ENCODE measurements around the gene SPAG16. TPM values are rescaled to one million over a fixed set of nuclear protein-coding genes. Genes with fewer than 3 reads are reported as not detected.

The SPAG16 gene
- total and polyA plus RNA-seq, 2 experiments from 2014 or later: 28.9 to 30.7 TPM

DNA sequence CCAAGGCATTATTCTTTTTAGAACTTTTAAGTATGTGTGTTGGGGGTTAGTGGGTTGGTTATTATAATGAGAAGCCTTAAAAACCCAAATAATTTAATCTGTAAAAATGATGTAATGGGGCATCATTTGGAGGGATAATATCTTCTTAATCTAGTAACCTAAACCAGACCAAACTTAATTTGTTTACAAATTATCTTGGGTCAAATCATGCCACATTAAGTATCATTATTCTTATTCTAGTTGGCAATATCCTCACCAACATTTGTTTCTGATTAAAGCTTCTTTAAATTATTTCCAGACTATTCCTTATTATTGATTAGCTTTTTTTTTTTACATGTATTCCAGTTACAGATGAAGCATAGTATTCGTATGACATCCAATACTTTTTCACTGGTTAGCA lies 1041.1 kb downstream of the SPAG16 start:
- Histone ChIP-seq H3K9me2 (ENCODE audit: insufficient read depth) (no peaks in the 10 kb centered on the region), H3K9ac (no peak overlapping the region), H3K27me3 (replicated peaks; ENCODE audit: insufficient read depth) (no peaks in the 10 kb centered on the region), H3K27ac (no peak overlapping the region), H3K9me3 (ENCODE audit: low read depth) (no peaks in the 10 kb centered on the region), H3K4me3 (no peak overlapping the region), H2AFZ (no peak overlapping the region), H4K20me1 (ENCODE audit: insufficient read depth) (no peaks in the 10 kb centered on the region), H3F3A (ENCODE audit: insufficient read depth) (no peaks in the 10 kb centered on the region), H3K36me3 (ENCODE audit: low read depth) (no peaks in the 10 kb centered on the region), H3K79me2 (ENCODE audit: insufficient read depth) (no peaks in the 10 kb centered on the region), H3K4me1 (ENCODE audit: insufficient read depth) (0 out of 2 replicates have a peak, but pooled peaks cover 9% of the 10 kb centered on the region), H3K4me2 (ENCODE audit: unreplicated experiment) (no peak overlapping the region)
- no peak for TF ChIP-seq EZH2 (IDR thresholded peaks at IDR 0.05; ENCODE audit: insufficient read depth, poor library complexity, severe bottlenecking)
- no peak for TF ChIP-seq EZH2phosphoT487 (IDR thresholded peaks at IDR 0.05; ENCODE audit: insufficient read depth, low read depth)
- DNase-seq: no peak
- in situ Hi-C loops (cut with MboI): no loop called here
- WGBS, 2 experiments (ENCODE audit: low coverage in 1 of 2, low lambda C conversion rate in 2 of 2, missing lambda C conversion rate in 2 of 2): 7 to 20% methylated on average over 1 of the region's 1 CpG

DNA sequence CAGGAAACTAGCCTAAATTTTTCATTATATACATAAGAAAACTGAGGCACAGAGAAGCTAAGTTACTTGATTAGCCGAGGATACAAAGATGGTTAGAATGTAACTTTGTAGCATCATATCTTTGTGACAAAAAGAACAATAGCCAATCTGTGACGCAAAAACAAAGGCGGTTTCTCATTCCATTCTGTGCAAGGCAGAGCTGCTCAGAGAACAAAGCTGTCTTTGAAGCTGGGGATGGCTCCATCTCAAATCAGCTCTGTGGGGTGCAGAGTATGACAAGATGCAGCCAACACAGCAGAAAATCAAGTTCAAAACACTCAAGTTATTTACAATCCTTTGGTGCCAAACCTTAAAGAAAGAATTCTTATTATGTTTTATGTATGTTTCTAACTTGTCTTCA lies 1044.7 kb downstream of the SPAG16 start:
- H3K36me3 ChIP-seq (ENCODE audit: low read depth): no peaks in the 10 kb centered on the region
- no peak overlapping the region for H3K9ac ChIP-seq
- H3K27me3 ChIP-seq (replicated peaks; ENCODE audit: insufficient read depth): no peaks in the 10 kb centered on the region
- no peaks in the 10 kb centered on the region for H3K9me2 ChIP-seq (ENCODE audit: insufficient read depth)
- in situ Hi-C loops (cut with MboI): no loop called here
- no peak overlapping the region for H3K4me2 ChIP-seq (ENCODE audit: unreplicated experiment)
- WGBS, 2 experiments (ENCODE audit: low coverage in 1 of 2, low lambda C conversion rate in 2 of 2, missing lambda C conversion rate in 2 of 2): 76 to 81% methylated on average over 3 of the region's 3 CpGs
- no peaks in the 10 kb centered on the region for H4K20me1 ChIP-seq (ENCODE audit: insufficient read depth)
- H3K79me2 ChIP-seq (ENCODE audit: insufficient read depth): no peaks in the 10 kb centered on the region
- TF ChIP-seq EZH2 (IDR thresholded peaks at IDR 0.05; ENCODE audit: insufficient read depth, poor library complexity, severe bottlenecking) (no peak), EZH2phosphoT487 (IDR thresholded peaks at IDR 0.05; ENCODE audit: insufficient read depth, low read depth) (no peak)
- H3K27ac ChIP-seq: no peak overlapping the region
- no peak overlapping the region for H2AFZ ChIP-seq
- H3F3A ChIP-seq (ENCODE audit: insufficient read depth): no peaks in the 10 kb centered on the region
- no peak for DNase-seq
- H3K4me3 ChIP-seq: no peak overlapping the region
- H3K4me1 ChIP-seq (ENCODE audit: insufficient read depth): no peaks in the 10 kb centered on the region
- H3K9me3 ChIP-seq (ENCODE audit: low read depth): no peaks in the 10 kb centered on the region

DNA sequence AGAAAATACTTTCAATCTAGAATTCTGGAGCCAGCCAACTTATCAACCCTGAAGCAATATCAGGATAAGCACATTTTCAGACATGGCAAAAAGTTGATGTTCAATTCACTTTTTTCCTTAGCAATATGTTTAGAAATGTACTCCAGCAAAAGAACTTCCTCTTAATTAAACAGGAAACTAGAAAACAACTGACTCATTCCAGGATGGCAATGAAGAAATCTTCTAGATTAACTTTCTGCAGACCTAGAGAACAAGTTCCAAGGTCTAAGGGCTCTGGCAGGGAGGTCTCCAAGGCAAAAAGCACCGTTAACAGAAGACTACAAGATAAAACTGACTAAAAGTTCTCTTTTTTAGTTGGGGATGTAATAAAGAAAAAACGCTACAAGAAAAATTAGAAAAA lies 1057.4 kb downstream of the SPAG16 start:
- Histone ChIP-seq H3K36me3 (ENCODE audit: low read depth) (no peaks in the 10 kb centered on the region), H3K9me3 (ENCODE audit: low read depth) (no peaks in the 10 kb centered on the region), H3K4me3 (no peak overlapping the region), H3F3A (ENCODE audit: insufficient read depth) (no peaks in the 10 kb centered on the region), H3K4me2 (ENCODE audit: unreplicated experiment) (no peak overlapping the region), H3K9ac (no peak overlapping the region), H3K27ac (no peak overlapping the region), H4K20me1 (ENCODE audit: insufficient read depth) (no peaks in the 10 kb centered on the region), H3K27me3 (replicated peaks; ENCODE audit: insufficient read depth) (no peaks in the 10 kb centered on the region), H3K4me1 (ENCODE audit: insufficient read depth) (0 out of 2 replicates have a peak, but pooled peaks cover 4% of the 10 kb centered on the region), H3K79me2 (ENCODE audit: insufficient read depth) (no peaks in the 10 kb centered on the region), H2AFZ (no peak overlapping the region), H3K9me2 (ENCODE audit: insufficient read depth) (no peaks in the 10 kb centered on the region)
- in situ Hi-C loops (cut with MboI): no loop called here
- peak; percentile 28 for DNase-seq
- no peak for TF ChIP-seq EZH2 (IDR thresholded peaks at IDR 0.05; ENCODE audit: insufficient read depth, poor library complexity, severe bottlenecking)
- no peak for TF ChIP-seq EZH2phosphoT487 (IDR thresholded peaks at IDR 0.05; ENCODE audit: insufficient read depth, low read depth)
- WGBS, 2 experiments (ENCODE audit: low coverage in 1 of 2, low lambda C conversion rate in 2 of 2, missing lambda C conversion rate in 2 of 2): 18 to 21% methylated on average over 2 of the region's 2 CpGs

DNA sequence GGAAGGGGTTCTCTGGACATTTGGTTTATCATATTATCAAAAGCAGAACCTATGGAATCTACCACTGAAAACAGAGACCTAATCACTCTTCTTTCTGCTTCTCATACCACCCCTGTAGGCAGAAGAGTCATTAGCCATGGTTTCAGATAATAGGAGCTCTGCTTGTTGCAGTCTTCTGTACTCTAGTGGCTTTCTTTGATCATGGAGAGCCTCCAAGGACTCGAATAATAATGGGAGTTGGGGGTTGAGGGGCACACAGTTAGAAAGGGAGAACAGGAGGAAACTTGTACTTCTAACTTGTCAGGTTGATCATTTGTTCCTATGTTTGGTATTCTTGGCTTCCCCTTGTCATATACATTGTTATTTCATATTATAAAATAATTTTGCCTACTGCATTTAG lies 1074.2 kb downstream of the SPAG16 start:
- Histone ChIP-seq H3F3A (ENCODE audit: insufficient read depth) (no peaks in the 10 kb centered on the region), H3K9me2 (ENCODE audit: insufficient read depth) (no peaks in the 10 kb centered on the region), H3K9ac (no peak overlapping the region), H2AFZ (no peak overlapping the region), H3K4me2 (ENCODE audit: unreplicated experiment) (no peak overlapping the region), H3K36me3 (ENCODE audit: low read depth) (no peaks in the 10 kb centered on the region), H4K20me1 (ENCODE audit: insufficient read depth) (no peaks in the 10 kb centered on the region), H3K27ac (no peak overlapping the region), H3K27me3 (replicated peaks; ENCODE audit: insufficient read depth) (no peaks in the 10 kb centered on the region; the same call in 1 of the 2 replicates), H3K4me1 (ENCODE audit: insufficient read depth) (no peaks in the 10 kb centered on the region), H3K9me3 (ENCODE audit: low read depth) (peaks cover 5% of the 10 kb centered on the region), H3K4me3 (no peak overlapping the region), H3K79me2 (ENCODE audit: insufficient read depth) (no peaks in the 10 kb centered on the region)
- in situ Hi-C loops (cut with MboI): no loop called here
- TF ChIP-seq EZH2phosphoT487 (IDR thresholded peaks at IDR 0.05; ENCODE audit: insufficient read depth, low read depth): no peak
- no peak for TF ChIP-seq EZH2 (IDR thresholded peaks at IDR 0.05; ENCODE audit: insufficient read depth, poor library complexity, severe bottlenecking)
- DNase-seq: no peak
- WGBS, 2 experiments (ENCODE audit: low coverage in 1 of 2, low lambda C conversion rate in 2 of 2, missing lambda C conversion rate in 2 of 2): 7 to 10% methylated on average over 1 of the region's 1 CpG

DNA sequence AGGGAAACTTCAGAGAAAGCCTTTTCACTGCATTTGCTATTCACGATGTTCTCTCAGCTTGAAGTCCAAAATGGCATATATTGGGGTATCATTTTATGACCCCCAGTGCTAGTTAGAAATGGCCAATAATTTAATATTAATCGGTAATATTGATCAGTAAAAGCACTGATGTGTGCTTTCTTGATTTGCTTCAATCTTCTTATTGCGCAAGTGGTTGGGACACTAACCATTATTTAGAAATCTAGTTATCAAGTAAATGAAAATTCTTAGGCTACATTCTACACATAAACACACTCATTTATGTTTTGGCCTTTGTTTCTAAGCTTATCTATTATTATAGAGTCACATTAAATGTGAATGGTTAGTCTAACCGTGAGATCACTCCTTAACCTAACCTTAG lies 1076.9 kb downstream of the SPAG16 start:
- Histone ChIP-seq H3F3A (ENCODE audit: insufficient read depth) (no peaks in the 10 kb centered on the region), H3K9me3 (ENCODE audit: low read depth) (peaks cover 5% of the 10 kb centered on the region), H3K9me2 (ENCODE audit: insufficient read depth) (no peaks in the 10 kb centered on the region), H3K4me2 (ENCODE audit: unreplicated experiment) (no peak overlapping the region), H4K20me1 (ENCODE audit: insufficient read depth) (no peaks in the 10 kb centered on the region), H3K79me2 (ENCODE audit: insufficient read depth) (no peaks in the 10 kb centered on the region), H3K4me3 (no peak overlapping the region), H3K27ac (no peak overlapping the region), H3K27me3 (replicated peaks; ENCODE audit: insufficient read depth) (no peaks in the 10 kb centered on the region; the same call in 1 of the 2 replicates), H3K4me1 (ENCODE audit: insufficient read depth) (no peaks in the 10 kb centered on the region), H3K36me3 (ENCODE audit: low read depth) (no peaks in the 10 kb centered on the region), H3K9ac (no peak overlapping the region), H2AFZ (no peak overlapping the region)
- WGBS, 2 experiments (ENCODE audit: low coverage in 1 of 2, low lambda C conversion rate in 2 of 2, missing lambda C conversion rate in 2 of 2): 46 to 51% methylated on average over 4 of the region's 4 CpGs
- in situ Hi-C loops (cut with MboI): no loop called here
- DNase-seq: no peak
- TF ChIP-seq EZH2phosphoT487 (IDR thresholded peaks at IDR 0.05; ENCODE audit: insufficient read depth, low read depth) (no peak), EZH2 (IDR thresholded peaks at IDR 0.05; ENCODE audit: insufficient read depth, poor library complexity, severe bottlenecking) (no peak)

All from GM23248 (cell line).